CD8-positive, alpha-beta memory T cell (primary cell): ENCODE data around the gene TMCO1. TPM values are rescaled to one million over a fixed set of nuclear protein-coding genes. Genes with fewer than 3 reads are reported as not detected.
"Not testable (repeated sequence)": the region's sequence is repeated elsewhere in the genome, so short reads cannot be mapped to it uniquely, and the experiment has no call there.

Source experiments
- CTCF ChIA-PET: fragments of 350-600 bp; sonication (Branson Sonifier 250); formaldehyde crosslinking; loops from one replicate; lab custom pipeline; 2021; ENCODE audit warnings: antibody characterized with exemption; lab: Charles Lee
- POLR2A ChIA-PET: fragments of 350-600 bp; sonication (Branson Sonifier 250); formaldehyde crosslinking; loops from one replicate; lab custom pipeline; 2021; ENCODE audit warnings: antibody characterized with exemption; lab: Charles Lee
- DNase-seq, 5 donors: peaks; one replicate each; pipeline versions ENCODE4 v3.0.0 to v3.0.0-alpha.2; 2020 to 2022; ENCODE audit warnings: mixed read lengths in 1 of 5
- H3K27ac ChIP-seq: one replicate; pipeline ENCODE4 v1.7.0; 2013; ENCODE audit warnings: low read depth, mild to moderate bottlenecking, low read length, moderate library complexity
- H3K27me3 ChIP-seq: 2 replicates; pipeline ENCODE4 v1.7.0; 2013; ENCODE audit warnings: low read length, mild to moderate bottlenecking; ENCODE audit not compliant: insufficient read depth, poor library complexity, severe bottlenecking
- H3K36me3 ChIP-seq: 2 replicates; pipeline ENCODE4 v1.7.0; 2013; ENCODE audit warnings: mild to moderate bottlenecking, low read length, moderate library complexity; ENCODE audit not compliant: insufficient read depth
- H3K4me1 ChIP-seq: 2 replicates; pipeline ENCODE4 v1.7.0; 2013; ENCODE audit warnings: mild to moderate bottlenecking, low read length, moderate library complexity; ENCODE audit not compliant: insufficient read depth
- H3K4me3 ChIP-seq: 2 replicates; pipeline ENCODE4 v1.7.0; 2013; ENCODE audit warnings: mild to moderate bottlenecking, low read length
- H3K9me3 ChIP-seq: 2 replicates; pipeline ENCODE4 v1.7.0; 2013; ENCODE audit warnings: mild to moderate bottlenecking, low read length
- H3K27ac Mint-ChIP-seq, 8 donors: one replicate each; pipeline ENCODE4 v1.8.0; 2020 to 2021; ENCODE audit warnings: mixed read lengths in 8 of 8, mild to moderate bottlenecking in 6 of 8, inconsistent platforms in 3 of 8, moderate library complexity in 3 of 8
- H3K27me3 Mint-ChIP-seq, 2 donors: one replicate each; pipeline ENCODE4 v1.8.0; 2020 to 2021; ENCODE audit warnings: mixed read lengths in 2 of 2, mild to moderate bottlenecking in 1 of 2, moderate library complexity in 1 of 2
- H3K36me3 Mint-ChIP-seq, 3 donors: one replicate each; pipeline ENCODE4 v1.8.0; 2020 to 2021; ENCODE audit warnings: mixed read lengths in 3 of 3, inconsistent platforms in 1 of 3, mild to moderate bottlenecking in 1 of 3
- H3K4me1 Mint-ChIP-seq, 3 donors: one replicate each; pipeline ENCODE4 v1.8.0; 2020 to 2021; ENCODE audit warnings: mixed read lengths in 3 of 3, inconsistent platforms in 1 of 3, mild to moderate bottlenecking in 1 of 3
- H3K4me3 Mint-ChIP-seq, 7 donors: one replicate each; pipeline ENCODE4 v1.8.0; 2020 to 2021; ENCODE audit warnings: mixed read lengths in 7 of 7, mild to moderate bottlenecking in 6 of 7, moderate library complexity in 4 of 7, inconsistent platforms in 2 of 7
- H3K9me3 Mint-ChIP-seq, 5 donors: one replicate each; pipeline ENCODE4 v1.8.0; 2020 to 2022; ENCODE audit warnings: mixed read lengths in 5 of 5, mild to moderate bottlenecking in 3 of 5, moderate library complexity in 2 of 5, inconsistent platforms in 1 of 5
- polyA plus RNA-seq: library from polyadenylated mRNA; unstranded; fragments of 300-500 nt; fragmentation: Illumina TruSeq; gene quantifications from one replicate; pipeline ENCODE4 v1.2.3, GENCODE V29; 2021
- total RNA-seq, 2 experiments: library from RNA; stranded (reverse); gene quantifications; one replicate each; pipeline ENCODE4 v1.2.3, GENCODE V29; 2021

TMCO1 gene
- total and polyA plus RNA-seq, 3 experiments from 2014 or later, result 102 to 148 (median 112) TPM

DNA sequence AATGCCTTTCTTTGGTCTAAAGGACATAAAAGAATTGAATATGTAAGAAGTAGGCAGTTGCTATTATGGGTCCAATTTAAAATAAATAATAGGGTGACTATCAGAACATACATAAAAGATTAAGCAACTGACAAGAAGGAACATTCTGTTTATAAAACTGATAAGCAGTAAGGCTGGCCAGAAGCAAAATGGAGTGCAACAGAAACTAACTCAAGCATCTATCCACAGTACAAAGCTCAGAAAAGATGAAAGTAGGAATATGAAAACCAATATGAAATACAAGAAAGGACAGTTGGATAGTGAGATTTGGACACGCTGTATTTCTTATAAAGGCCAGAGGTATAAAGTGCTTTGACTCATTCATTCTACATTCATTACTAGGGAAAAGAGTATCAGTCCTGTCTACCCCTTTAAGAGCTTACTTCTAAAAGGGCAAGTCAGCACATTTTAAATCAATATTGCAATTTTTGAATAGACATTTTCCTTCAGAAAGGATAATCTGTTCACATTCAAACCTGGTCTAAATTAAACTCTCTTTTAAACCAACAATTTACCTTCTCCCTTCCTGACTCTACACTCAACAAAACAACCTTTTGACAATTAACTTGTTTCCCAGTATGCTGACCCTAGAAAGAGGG, 84.7 kb downstream of the TMCO1 start:
- DNase-seq, result no peak
- CTCF ChIA-PET, result interaction anchor here (0.8 kb wide), 1 partner anchor 53 kb away, joined by 3 read pairs; the partner anchor contains the start of gene MGST3
- no peak overlapping the region for H3K4me3 ChIP-seq
- H3K9me3 ChIP-seq, result no peaks in the 10 kb centered on the region
- peaks cover 31% of the 10 kb centered on the region for H3K36me3 ChIP-seq
- H3K4me1 ChIP-seq, result peaks cover 17% of the 10 kb centered on the region
- no peak overlapping the region for H3K4me3 Mint-ChIP-seq
- POLR2A ChIA-PET, result no interaction called here
- H3K4me1 Mint-ChIP-seq, result peaks cover 46 to 72% (median 58%) of the 10 kb centered on the region in 3 donors
- no peak overlapping the region for H3K27ac ChIP-seq
- H3K9me3 Mint-ChIP-seq, result no peaks in the 10 kb centered on the region
- H3K27me3 ChIP-seq, result no peaks in the 10 kb centered on the region
- H3K36me3 Mint-ChIP-seq, result peaks cover 24 to 80% (median 38%) of the 10 kb centered on the region in 3 donors
- H3K27ac Mint-ChIP-seq, result peak overlapping the region in 6 of 8 donors; percentile 7 to 74 (median 40)
- no peaks in the 10 kb centered on the region for H3K27me3 Mint-ChIP-seq

DNA sequence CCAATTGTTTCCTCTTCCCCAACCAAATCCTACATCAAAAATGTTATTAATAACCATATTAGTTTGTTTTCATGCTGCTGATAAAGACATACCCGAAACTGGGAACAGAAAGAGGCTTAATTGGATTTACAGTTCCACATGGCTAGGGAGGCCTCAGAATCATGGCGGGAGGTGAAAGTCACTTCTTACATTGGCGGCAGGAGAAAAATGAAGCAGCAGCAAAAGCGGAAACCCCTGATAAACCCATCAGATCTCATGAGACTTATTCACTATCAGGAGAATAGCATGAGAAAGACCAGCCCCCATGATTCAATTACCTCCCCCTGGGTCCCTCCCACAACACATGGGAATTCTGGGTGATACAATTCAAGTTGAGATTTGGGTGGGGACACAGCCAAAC, 87.9 kb downstream of the TMCO1 start:
- peaks cover 32 to 57% (median 40%) of the 10 kb centered on the region in 3 donors for H3K4me1 Mint-ChIP-seq
- DNase-seq, H3K4me1 ChIP-seq, POLR2A ChIA-PET, H3K27ac ChIP-seq, H3K9me3 ChIP-seq, H3K27me3 ChIP-seq, H3K27me3 Mint-ChIP-seq, H3K4me3 Mint-ChIP-seq, H3K9me3 Mint-ChIP-seq, H3K4me3 ChIP-seq, CTCF ChIA-PET: not testable (repeated sequence)
- H3K36me3 Mint-ChIP-seq, result peaks cover 20 to 77% (median 39%) of the 10 kb centered on the region in 3 donors
- H3K27ac Mint-ChIP-seq, result peak overlapping the region in 4 of 8 donors; percentile 6 to 55 (median 14)
- H3K36me3 ChIP-seq, result peaks cover 29% of the 10 kb centered on the region

DNA sequence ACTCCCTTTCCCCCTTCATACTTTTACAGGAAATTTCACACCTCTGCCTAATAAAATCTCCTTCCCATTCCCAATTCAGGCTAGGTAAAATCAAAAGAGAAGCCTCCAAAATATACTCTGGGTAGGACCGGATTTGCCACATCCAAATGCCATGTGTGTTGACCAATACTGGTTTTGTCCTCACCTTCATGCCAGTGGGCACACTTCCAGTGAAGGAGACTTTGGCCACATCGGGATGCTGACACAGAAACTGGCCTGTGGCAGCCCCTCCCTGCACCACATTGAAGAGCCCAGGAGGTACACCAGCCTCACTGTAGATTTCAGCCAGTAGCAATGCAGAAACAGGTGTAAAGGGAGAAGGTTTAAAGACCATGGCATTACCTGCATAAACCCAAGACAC, 88.4 kb downstream of the TMCO1 start:
- Mint-ChIP-seq H3K9me3 (no peaks in the 10 kb centered on the region), H3K27ac (peak overlapping the region in 7 of 8 donors; percentile 11 to 69 (median 12)), H3K27me3 (no peaks in the 10 kb centered on the region), H3K36me3 (peaks cover 20 to 77% (median 39%) of the 10 kb centered on the region in 3 donors), H3K4me1 (peaks cover 27 to 54% (median 35%) of the 10 kb centered on the region in 3 donors), H3K4me3 (no peak overlapping the region)
- Histone ChIP-seq H3K36me3 (peaks cover 33% of the 10 kb centered on the region), H3K9me3 (no peaks in the 10 kb centered on the region), H3K27me3 (no peaks in the 10 kb centered on the region), H3K4me1 (peaks cover 4% of the 10 kb centered on the region), H3K27ac (no peak overlapping the region), H3K4me3 (no peak overlapping the region)
- CTCF ChIA-PET, result no interaction called here
- DNase-seq, result no peak
- POLR2A ChIA-PET, result no interaction called here

DNA sequence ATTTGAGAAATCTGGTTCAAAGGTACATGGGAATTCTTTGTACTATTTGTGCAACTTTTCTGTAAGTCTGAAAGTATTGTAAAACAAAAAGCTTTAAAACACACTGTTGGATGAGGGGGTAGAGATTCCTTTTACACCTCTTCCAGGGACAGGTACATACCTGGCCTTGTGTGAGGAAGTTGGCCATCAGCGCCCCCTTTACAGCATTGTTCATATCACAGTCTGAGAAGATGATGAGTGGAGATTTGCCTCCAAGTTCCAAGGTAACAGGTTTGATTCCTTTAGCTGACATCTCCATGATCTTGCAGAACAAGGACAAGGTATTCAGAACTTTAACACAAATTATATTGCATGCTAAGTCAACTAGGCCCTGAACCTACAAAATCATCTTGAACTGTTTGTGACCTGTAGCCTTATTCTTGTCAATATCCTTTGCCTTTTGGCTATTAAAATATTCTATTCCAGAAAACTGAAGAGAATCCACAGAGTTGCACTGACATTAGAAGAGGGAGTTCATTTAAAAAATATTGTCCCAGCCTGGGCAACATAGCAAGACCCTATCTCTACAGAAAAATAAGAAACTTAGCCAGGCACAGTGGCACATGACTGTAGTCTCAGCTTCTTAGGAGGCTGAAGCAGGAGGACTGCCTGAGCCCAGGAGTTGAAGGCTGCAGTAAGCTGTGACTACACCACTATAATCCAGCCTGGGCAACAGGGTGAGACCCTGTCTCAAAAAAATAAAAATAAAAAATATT, 89.2 kb downstream of the TMCO1 start:
- ChIA-PET POLR2A (no interaction called here), CTCF (no interaction called here)
- Mint-ChIP-seq H3K4me3 (no peak overlapping the region), H3K36me3 (peaks cover 20 to 75% (median 39%) of the 10 kb centered on the region in 3 donors), H3K4me1 (peaks cover 18 to 48% (median 27%) of the 10 kb centered on the region in 3 donors), H3K27me3 (no peaks in the 10 kb centered on the region), H3K9me3 (no peaks in the 10 kb centered on the region), H3K27ac (peak overlapping the region; percentile 12 to 87 (median 72))
- peaks cover 33% of the 10 kb centered on the region for H3K36me3 ChIP-seq
- DNase-seq, result no peak
- H3K4me3 ChIP-seq, result no peak overlapping the region
- no peak overlapping the region for H3K27ac ChIP-seq
- peaks cover 4% of the 10 kb centered on the region for H3K4me1 ChIP-seq
- H3K27me3 ChIP-seq, result no peaks in the 10 kb centered on the region
- H3K9me3 ChIP-seq, result no peaks in the 10 kb centered on the region

DNA sequence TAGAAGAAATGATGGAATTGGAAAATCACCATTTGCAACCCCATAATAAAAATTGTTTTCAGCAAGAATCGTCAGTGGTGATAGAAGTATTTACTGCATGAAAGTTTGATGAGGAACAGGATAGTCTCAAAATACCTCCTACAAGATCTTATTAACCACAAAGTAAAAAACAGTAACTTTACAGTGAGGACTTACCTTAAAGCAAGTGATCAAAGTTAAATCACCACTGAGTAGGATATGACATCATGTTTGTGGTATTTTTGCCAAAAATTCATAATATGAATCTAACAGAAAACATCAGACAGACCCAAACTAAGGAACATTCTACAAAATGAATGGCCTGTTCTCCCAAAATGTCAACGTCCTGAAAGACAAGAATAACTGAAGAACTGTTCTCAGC, 90.2 kb downstream of the TMCO1 start:
- POLR2A ChIA-PET, result no interaction called here
- CTCF ChIA-PET, result no interaction called here
- Histone ChIP-seq H3K27ac (no peak overlapping the region), H3K4me3 (no peak overlapping the region), H3K27me3 (no peaks in the 10 kb centered on the region), H3K4me1 (peaks cover 4% of the 10 kb centered on the region), H3K36me3 (peaks cover 33% of the 10 kb centered on the region), H3K9me3 (no peaks in the 10 kb centered on the region)
- Mint-ChIP-seq H3K4me1 (peaks cover 11 to 39% (median 19%) of the 10 kb centered on the region in 3 donors), H3K27ac (peak overlapping the region in 6 of 8 donors; percentile 25 to 87 (median 76)), H3K9me3 (no peaks in the 10 kb centered on the region), H3K36me3 (peaks cover 20 to 76% (median 41%) of the 10 kb centered on the region in 3 donors), H3K4me3 (no peak overlapping the region), H3K27me3 (no peaks in the 10 kb centered on the region)
- DNase-seq, result peak in 1 of 5 donors; percentile 27

Other genes with a start within 250 kb of the TMCO1 start
- not detected for gene LRRC52, start 224.9 kb downstream of the TMCO1 start, total RNA-seq
- not detected for gene LRRC52, start 224.9 kb downstream of the TMCO1 start, polyA plus RNA-seq
- 10 to 100 TPM; 55.6 to 57.8 TPM for gene MGST3, start 137.6 kb downstream of the TMCO1 start, total RNA-seq
- gene MGST3, start 137.6 kb downstream of the TMCO1 start, polyA plus RNA-seq, result 143 TPM
- gene ALDH9A1, start 70.3 kb downstream of the TMCO1 start, total RNA-seq, result 10 to 100 TPM; 42.9 to 44.4 TPM
- gene ALDH9A1, start 70.3 kb downstream of the TMCO1 start, polyA plus RNA-seq, result 101 TPM
- 100 to 1,000 TPM in 1 of 2 experiments, 10 to 100 TPM in 1; 97.4 to 100 TPM for gene UCK2, start 58.7 kb upstream of the TMCO1 start, total RNA-seq
- 10.7 TPM for gene UCK2, start 58.7 kb upstream of the TMCO1 start, polyA plus RNA-seq